Left ventricle myocardium inferior (tissue), 1 donor: ENCODE measurements around the gene TBC1D9. TPM values are rescaled to one million over a fixed set of nuclear protein-coding genes. Genes with fewer than 3 reads are reported as not detected.
A peak's percentile ranks its signal among the peaks of the same experiment; 100 is the strongest.

Experiments
- DNase-seq: peaks from one replicate; pipeline ENCODE4 v3.0.0-alpha.2; 2020
- H3K27ac ChIP-seq: fragments of 200-600 bp; replicated peaks from 2 replicates; pipeline ENCODE4 v1.8.0; 2021
- H3K27me3 ChIP-seq: fragments of 200-600 bp; 2 replicates; pipeline ENCODE4 v1.8.0; 2021; ENCODE audit warnings: low read depth
- H3K36me3 ChIP-seq: fragments of 200-600 bp; 2 replicates; pipeline ENCODE4 v1.8.0; 2021
- H3K4me1 ChIP-seq: fragments of 200-600 bp; 2 replicates; pipeline ENCODE4 v1.8.0; 2021
- H3K4me3 ChIP-seq: fragments of 200-600 bp; 2 replicates; pipeline ENCODE4 v1.8.0; 2021; ENCODE audit warnings: mild to moderate bottlenecking, moderate library complexity
- H3K9me3 ChIP-seq: fragments of 200-600 bp; replicated peaks from 2 replicates; pipeline ENCODE4 v1.8.0; 2021
- intact Hi-C: fragments of 100-400 bp; cut with micrococcal nuclease; formaldehyde crosslinking; loops from one replicate; pipeline ENCODE4 v1.11.0; 2022
- total RNA-seq: library from RNA; stranded (reverse); fragmentation: NEBNext Ultra II Directional; extraction: Animal tissue kit (Norgen Biotek cat#: 25700); gene quantifications from one replicate; pipeline ENCODE4 v1.2.1, GENCODE V29; 2021
- TF ChIP-seq, protein P1 (sequence below): fragments of 200-600 bp; IDR thresholded peaks from 2 replicates; pipeline ENCODE4 v1.8.0; 2021; ENCODE audit warnings: antibody characterized with exemption, mild to moderate bottlenecking, borderline replicate concordance
- donor health status: DM: no; HTN: yes; CAD: no; lungs with severe emphysema.

The TBC1D9 gene
- total RNA-seq, 1 donor from 2014 or later: 11.4 TPM

DNA sequence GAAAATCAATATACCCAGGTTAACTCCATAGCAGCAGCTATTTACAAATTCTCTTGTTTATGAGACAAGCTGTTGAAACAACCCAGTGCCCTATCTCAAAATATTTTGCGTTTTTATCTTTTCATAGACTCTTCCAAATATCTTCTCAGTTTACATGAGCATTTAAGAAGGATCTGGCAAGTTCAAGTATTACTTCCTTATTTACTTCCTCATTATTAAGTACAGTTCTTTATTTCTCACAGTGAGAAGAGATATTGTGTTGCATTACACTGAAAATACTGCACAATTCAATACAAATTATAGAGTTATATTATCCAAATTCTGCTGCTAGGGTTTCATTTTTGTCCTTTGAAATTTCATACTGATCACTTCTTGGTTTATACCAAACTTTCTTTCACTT lies 143.8 kb downstream of the TBC1D9 start:
- Histone ChIP-seq H3K4me1 (peaks cover 9% of the 10 kb centered on the region), H3K27me3 (no peaks in the 10 kb centered on the region), H3K36me3 (no peaks in the 10 kb centered on the region), H3K27ac (no peak overlapping the region), H3K9me3 (no peaks in the 10 kb centered on the region), H3K4me3 (no peak overlapping the region)
- no peak for DNase-seq
- intact Hi-C loops: no loop called here
- TF ChIP-seq, protein P1, sequence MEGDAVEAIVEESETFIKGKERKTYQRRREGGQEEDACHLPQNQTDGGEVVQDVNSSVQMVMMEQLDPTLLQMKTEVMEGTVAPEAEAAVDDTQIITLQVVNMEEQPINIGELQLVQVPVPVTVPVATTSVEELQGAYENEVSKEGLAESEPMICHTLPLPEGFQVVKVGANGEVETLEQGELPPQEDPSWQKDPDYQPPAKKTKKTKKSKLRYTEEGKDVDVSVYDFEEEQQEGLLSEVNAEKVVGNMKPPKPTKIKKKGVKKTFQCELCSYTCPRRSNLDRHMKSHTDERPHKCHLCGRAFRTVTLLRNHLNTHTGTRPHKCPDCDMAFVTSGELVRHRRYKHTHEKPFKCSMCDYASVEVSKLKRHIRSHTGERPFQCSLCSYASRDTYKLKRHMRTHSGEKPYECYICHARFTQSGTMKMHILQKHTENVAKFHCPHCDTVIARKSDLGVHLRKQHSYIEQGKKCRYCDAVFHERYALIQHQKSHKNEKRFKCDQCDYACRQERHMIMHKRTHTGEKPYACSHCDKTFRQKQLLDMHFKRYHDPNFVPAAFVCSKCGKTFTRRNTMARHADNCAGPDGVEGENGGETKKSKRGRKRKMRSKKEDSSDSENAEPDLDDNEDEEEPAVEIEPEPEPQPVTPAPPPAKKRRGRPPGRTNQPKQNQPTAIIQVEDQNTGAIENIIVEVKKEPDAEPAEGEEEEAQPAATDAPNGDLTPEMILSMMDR: no peak

DNA sequence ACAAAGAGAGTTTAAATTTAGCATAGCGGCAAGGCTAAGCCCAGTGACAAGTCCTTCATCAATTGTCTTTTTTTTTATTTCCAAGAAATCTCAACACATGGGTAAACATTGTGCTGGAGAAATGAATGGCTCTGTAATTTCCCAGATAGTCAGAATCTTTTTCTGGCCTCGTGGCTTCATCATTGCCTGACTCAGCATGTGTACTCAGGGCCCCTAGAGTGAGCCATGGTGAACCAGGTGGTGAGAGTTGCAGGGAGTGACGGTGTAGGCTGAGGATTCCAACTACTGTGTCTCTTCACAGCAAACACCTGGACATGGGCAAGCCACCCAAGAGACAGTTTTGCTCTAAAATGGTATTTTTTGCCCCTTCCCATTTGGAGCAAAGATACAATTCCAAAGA lies 144.3 kb downstream of the TBC1D9 start:
- no peak for DNase-seq
- intact Hi-C loops: no loop called here
- Histone ChIP-seq H3K27me3 (no peaks in the 10 kb centered on the region), H3K27ac (no peak overlapping the region), H3K4me3 (no peak overlapping the region), H3K36me3 (no peaks in the 10 kb centered on the region), H3K4me1 (peaks cover 9% of the 10 kb centered on the region), H3K9me3 (no peaks in the 10 kb centered on the region)
- TF ChIP-seq, protein P1: no peak

DNA sequence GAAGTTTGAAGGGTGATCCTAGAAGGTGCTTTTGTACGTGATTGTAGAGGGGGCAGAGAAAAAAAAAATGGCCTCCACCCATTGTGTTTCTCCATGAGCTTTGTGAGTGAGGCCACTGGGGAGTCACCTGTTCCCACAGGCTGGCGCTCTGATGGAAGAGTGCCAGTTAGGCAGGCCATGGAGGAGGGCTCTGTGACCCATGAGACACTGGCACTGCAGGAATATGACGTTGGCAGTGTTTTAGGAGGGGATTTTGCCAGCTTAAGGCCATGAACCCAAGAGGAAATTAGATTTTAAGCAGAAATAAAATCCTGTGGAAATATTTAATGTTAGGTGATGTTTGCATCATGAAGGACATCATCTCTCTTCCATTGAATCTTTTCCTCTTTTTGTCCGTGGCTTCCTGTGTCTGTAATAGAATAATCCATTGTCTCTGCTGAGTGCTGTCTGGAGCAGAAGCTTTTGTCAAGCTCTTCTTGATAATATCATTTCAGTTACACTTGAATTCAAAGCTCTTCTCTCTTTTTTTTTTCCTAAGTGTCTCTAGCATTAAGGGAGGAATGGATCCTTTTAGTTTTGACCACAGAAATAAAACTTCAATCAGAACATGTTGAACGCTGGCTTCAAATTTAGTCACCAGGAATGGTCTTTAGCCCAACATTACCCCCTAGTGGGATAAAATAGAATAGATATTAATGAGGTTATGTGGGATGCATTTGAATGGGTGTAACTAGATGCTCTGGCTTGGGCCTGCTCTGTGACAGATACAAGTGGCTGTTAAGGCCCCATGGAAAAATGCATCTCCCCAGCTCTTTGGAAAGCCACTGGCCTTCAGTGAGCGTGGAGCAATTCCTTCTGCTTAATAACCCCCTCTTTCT lies 146.4 kb downstream of the TBC1D9 start:
- Histone ChIP-seq H3K4me1 (peaks cover 9% of the 10 kb centered on the region), H3K4me3 (no peak overlapping the region), H3K27me3 (no peaks in the 10 kb centered on the region), H3K9me3 (no peaks in the 10 kb centered on the region), H3K27ac (peak overlapping the region; percentile 51), H3K36me3 (no peaks in the 10 kb centered on the region)
- intact Hi-C loops: loop anchor here (5.0 kb wide), 1 partner anchor 247 kb away; no protein-coding TSS in a partner anchor
- TF ChIP-seq, protein P1: peak; percentile 72
- no peak for DNase-seq

DNA sequence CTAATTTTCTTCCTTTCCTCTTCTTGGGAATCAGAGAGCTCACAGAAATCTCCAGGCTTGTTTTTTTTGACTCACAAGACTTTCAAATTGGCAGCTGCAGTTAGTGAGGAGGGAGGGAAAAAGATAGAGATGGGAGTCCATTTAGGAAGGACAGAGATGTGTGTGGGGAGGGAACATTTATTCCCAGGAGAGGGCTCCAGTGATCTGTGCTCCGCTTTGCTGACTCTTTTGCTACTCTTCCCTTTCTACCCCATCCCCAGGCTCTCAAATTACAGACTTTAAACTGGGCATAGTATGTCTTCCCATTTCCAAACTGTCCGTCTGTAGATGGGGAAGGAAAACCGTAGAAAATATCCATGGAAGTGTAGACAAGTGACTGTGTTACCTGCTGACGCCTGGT lies 148.3 kb downstream of the TBC1D9 start:
- TF ChIP-seq, protein P1: no peak
- intact Hi-C loops: loop anchor here (5.0 kb wide), 1 partner anchor 246 kb away; no protein-coding TSS in a partner anchor
- no peak overlapping the region for H3K27ac ChIP-seq
- no peak for DNase-seq
- H3K9me3 ChIP-seq: no peaks in the 10 kb centered on the region
- no peak overlapping the region for H3K4me3 ChIP-seq
- H3K27me3 ChIP-seq: no peaks in the 10 kb centered on the region
- no peaks in the 10 kb centered on the region for H3K36me3 ChIP-seq
- H3K4me1 ChIP-seq: peaks cover 25% of the 10 kb centered on the region

DNA sequence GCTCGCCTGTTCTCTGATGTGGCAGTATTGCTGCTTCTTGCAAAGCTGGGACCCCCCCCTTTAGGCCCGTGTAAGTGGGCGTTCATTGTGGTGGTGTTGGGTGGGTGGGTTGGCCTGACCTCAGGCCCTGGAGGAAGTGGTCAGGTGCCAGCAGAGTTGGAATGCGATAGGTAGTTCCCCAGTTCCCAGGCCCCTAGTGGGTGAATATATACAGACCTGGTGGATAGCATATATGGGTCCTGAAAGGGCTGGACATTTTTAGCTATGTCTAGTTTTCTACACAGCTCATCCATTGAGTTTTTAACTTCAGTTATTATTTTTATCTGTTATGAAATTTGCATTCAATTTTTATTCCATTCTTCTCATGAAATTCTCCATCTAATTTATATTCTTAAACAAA lies 151.6 kb downstream of the TBC1D9 start:
- DNase-seq: no peak
- Histone ChIP-seq H3K27ac (peak overlapping the region; percentile 76), H3K27me3 (no peaks in the 10 kb centered on the region), H3K4me3 (no peak overlapping the region), H3K4me1 (peaks cover 32% of the 10 kb centered on the region), H3K36me3 (no peaks in the 10 kb centered on the region), H3K9me3 (no peaks in the 10 kb centered on the region)
- intact Hi-C loops: no loop called here
- TF ChIP-seq, protein P1: no peak
